Measurements from ENCODE around the gene CLDN15.

The CLDN15 gene

GRCh38 chr7:101236292-101236835 is 1.2 kb downstream of the CLDN15 start:
- no peak for DNase-seq (ENCODE audit: low read depth)
- TF ChIP-seq CTCF (conservative IDR thresholded peaks at IDR 0.05; ENCODE audit: low read length), result no peak
- H3K4me3 ChIP-seq (ENCODE audit: low read length), result no peak overlapping the region

GRCh38 chr7:101235522-101235921 is 2.1 kb downstream of the CLDN15 start:
- no peak for TF ChIP-seq CTCF (conservative IDR thresholded peaks at IDR 0.05; ENCODE audit: low read length)
- no peak for DNase-seq (ENCODE audit: low read depth)
- no peak overlapping the region for H3K4me3 ChIP-seq (ENCODE audit: low read length)

GRCh38 chr7:101235050-101235449 is 2.6 kb downstream of the CLDN15 start:
- DNase-seq (ENCODE audit: low read depth), result no peak
- peak; percentile 26; the same call in 1 of the 2 replicates for TF ChIP-seq CTCF (conservative IDR thresholded peaks at IDR 0.05; ENCODE audit: low read length)
- H3K4me3 ChIP-seq (ENCODE audit: low read length), result no peak overlapping the region

GRCh38 chr7:101234636-101235035 is 3.0 kb downstream of the CLDN15 start:
- H3K4me3 ChIP-seq (ENCODE audit: low read length), result no peak overlapping the region
- no peak for DNase-seq (ENCODE audit: low read depth)
- TF ChIP-seq CTCF (conservative IDR thresholded peaks at IDR 0.05; ENCODE audit: low read length), result no peak

GRCh38 chr7:101233907-101234547 is 3.6 kb downstream of the CLDN15 start:
- TF ChIP-seq CTCF (conservative IDR thresholded peaks at IDR 0.05; ENCODE audit: low read length), result no peak
- no peak for DNase-seq (ENCODE audit: low read depth)
- H3K4me3 ChIP-seq (ENCODE audit: low read length), result no peak overlapping the region

GRCh38 chr7:101232141-101232850 is 5.3 kb downstream of the CLDN15 start:
- DNase-seq (ENCODE audit: low read depth), result no peak
- no peak overlapping the region for H3K4me3 ChIP-seq (ENCODE audit: low read length)

More at GRCh38 chr7:101232141-101232850, 5.3 kb downstream of the CLDN15 start:
- TF ChIP-seq CTCF (conservative IDR thresholded peaks at IDR 0.05; ENCODE audit: low read length), result no peak

Measured in AG10803 (cell line).